NCI-H1092 treated with DMSO at 0.1 percent for 48 hours (cell line): ENCODE data around the gene ANKMY2.

ENCODE experiments used
- DNase-seq: peaks from one replicate; lab custom pipeline; 2025; lab: John Stamatoyannopoulos, UW

The ANKMY2 gene

GRCh38 chr7:16579216-16579615, 66.3 kb downstream of the ANKMY2 start:
- DNase-seq, result no peak

GRCh38 chr7:16571941-16572340, 73.6 kb downstream of the ANKMY2 start:
- DNase-seq, result no peak

GRCh38 chr7:16564909-16565426, 80.6 kb downstream of the ANKMY2 start:
- peak; percentile 83 for DNase-seq

- DNase-seq, result no peak
Measured at GRCh38 chr7:16564023-16564380, 81.6 kb downstream of the ANKMY2 start.

GRCh38 chr7:16563281-16564022, 82.1 kb downstream of the ANKMY2 start:
- DNase-seq, result no peak

- DNase-seq, result no peak
Measured at GRCh38 chr7:16562456-16563220, 82.9 kb downstream of the ANKMY2 start.

GRCh38 chr7:16561943-16562342, 83.6 kb downstream of the ANKMY2 start:
- no peak for DNase-seq

GRCh38 chr7:16559497-16560179, 85.9 kb downstream of the ANKMY2 start:
- DNase-seq, result no peak

- no peak for DNase-seq
Measured at GRCh38 chr7:16558761-16559302, 86.7 kb downstream of the ANKMY2 start.

GRCh38 chr7:16556359-16556758, 89.2 kb downstream of the ANKMY2 start:
- no peak for DNase-seq

- DNase-seq, result no peak
Measured at GRCh38 chr7:16554518-16555236, 90.9 kb downstream of the ANKMY2 start.

- DNase-seq, result no peak
Measured at GRCh38 chr7:16550671-16551070, 94.9 kb downstream of the ANKMY2 start.
